T-helper 1 cell treated with Interleukin-12 subunit alpha and Interleukin-12 subunit beta and Interleukin-4 antibody, amounts not matched to agents 30 ng/mL and 1 ng/mL, for 36 hours (primary cell): ENCODE measurements around the gene KDM2A. TPM values are rescaled to one million over a fixed set of nuclear protein-coding genes. Genes with fewer than 3 reads are reported as not detected.

ENCODE experiments used
- total RNA-seq: library from RNA; stranded (reverse); gene quantifications from 2 replicates; pipeline ENCODE4 v1.2.3, GENCODE V29; 2022

Gene KDM2A
- total RNA-seq, 1 donor from 2014 or later: 149 TPM

Other genes with a start within 250 kb of the KDM2A start
- gene PC, start 160.9 kb upstream of the KDM2A start, total RNA-seq: 8.7 and 9.1 TPM in 2 replicates
- not detected in 2 replicates for gene C11orf86, start 144.0 kb upstream of the KDM2A start, total RNA-seq
- gene SYT12, start 96.1 kb upstream of the KDM2A start, total RNA-seq: not detected in 2 replicates
- gene RHOD, start 62.4 kb upstream of the KDM2A start, total RNA-seq: 0.59 and 0.61 TPM in 2 replicates
- 351 and 369 TPM in 2 replicates for gene GRK2, start 147.2 kb downstream of the KDM2A start, total RNA-seq
- gene ANKRD13D, start 170.0 kb downstream of the KDM2A start, total RNA-seq: 198 and 200 TPM in 2 replicates
- 13.0 and 17.3 TPM in 2 replicates for gene SSH3, start 184.3 kb downstream of the KDM2A start, total RNA-seq
- gene POLD4, start 234.3 kb downstream of the KDM2A start, total RNA-seq: 58.8 and 62.1 TPM in 2 replicates